Embryonic facial prominence (tissue), 1 donor: ENCODE data around the gene SLC25A21.

ENCODE experiments used
- DNase-seq: peaks from one replicate; pipeline ENCODE4 v3.0.0-alpha.2; 2016; ENCODE audit errors: extremely low spot score

SLC25A21 gene

DNA sequence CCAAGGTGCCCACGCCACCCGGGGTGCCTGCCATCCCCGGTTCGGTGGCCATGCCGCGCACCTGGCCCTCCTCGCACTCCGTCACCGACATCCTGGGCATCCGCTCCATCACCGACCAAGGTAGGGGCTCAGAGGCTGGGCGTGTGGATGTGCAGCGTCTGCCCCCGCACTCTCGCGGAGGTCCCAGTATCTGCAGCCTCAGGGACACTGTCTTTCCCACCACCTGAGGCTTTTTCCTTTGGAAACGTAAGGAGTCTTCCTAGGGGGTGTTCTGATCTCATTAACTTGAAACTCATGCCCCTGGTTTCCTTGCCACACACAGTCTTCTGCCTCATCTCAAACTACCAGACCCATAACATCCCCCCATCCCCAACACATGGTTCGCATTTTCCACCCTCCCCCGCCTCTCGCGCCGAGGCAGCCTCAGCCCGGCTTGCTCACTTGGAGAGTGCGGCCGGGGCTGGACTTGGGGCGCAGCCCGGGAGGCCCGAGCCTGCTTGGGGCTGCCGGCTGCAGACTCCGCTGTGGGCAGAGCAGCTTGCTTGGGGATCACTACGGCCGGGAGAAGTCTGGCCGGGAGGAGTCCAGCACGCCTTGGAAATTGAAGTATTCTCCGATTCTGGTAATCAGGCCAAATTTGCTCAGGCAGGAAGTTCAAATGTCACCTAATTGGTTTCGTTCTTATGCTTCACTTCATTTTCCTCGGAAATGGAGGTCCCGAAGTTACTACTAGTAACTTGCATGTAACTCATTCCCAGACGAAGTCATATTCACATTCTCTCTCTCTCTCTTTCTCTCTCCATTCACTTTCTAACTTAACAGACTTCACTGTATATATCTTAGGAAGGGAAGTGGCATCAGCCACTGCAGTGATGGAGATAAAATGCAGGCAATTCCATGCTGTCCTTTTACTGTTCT is 508.7 kb downstream of the SLC25A21 start:
- DNase-seq, result no peak

DNA sequence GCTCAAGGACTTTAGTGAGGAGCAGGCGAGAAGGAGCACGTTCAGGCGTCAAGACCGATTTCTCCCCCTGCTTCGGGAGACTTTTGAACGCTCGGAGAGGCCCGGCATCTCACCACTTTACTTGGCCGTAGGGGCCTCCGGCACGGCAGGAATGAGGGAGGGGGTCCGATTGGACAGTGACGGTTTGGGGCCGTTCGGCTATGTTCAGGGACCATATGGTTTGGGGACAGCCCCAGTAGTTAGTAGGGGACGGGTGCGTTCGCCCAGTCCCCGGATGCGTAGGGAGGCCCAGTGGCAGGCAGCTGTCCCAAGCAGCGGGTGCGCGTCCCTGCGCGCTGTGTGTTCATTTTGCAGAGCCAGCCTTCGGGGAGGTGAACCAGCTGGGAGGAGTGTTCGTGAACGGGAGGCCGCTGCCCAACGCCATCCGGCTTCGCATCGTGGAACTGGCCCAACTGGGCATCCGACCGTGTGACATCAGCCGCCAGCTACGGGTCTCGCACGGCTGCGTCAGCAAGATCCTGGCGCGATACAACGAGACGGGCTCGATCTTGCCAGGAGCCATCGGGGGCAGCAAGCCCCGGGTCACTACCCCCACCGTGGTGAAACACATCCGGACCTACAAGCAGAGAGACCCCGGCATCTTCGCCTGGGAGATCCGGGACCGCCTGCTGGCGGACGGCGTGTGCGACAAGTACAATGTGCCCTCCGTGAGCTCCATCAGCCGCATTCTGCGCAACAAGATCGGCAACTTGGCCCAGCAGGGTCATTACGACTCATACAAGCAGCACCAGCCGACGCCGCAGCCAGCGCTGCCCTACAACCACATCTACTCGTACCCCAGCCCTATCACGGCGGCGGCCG is 509.6 kb downstream of the SLC25A21 start:
- DNase-seq, result no peak

DNA sequence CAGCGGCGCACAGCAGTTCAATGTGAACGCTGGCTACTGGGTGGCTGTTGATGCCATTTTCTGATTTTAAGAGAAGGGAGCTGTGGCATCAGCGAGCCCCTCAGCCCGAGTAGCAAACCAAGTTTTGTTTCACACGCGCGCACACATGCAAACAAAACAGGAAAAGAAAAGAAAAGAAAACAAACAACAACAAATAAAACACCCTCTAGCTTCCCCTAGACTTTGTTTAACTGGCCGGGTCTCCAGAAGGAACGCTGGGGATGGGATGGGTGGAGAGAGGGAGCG is 510.2 kb downstream of the SLC25A21 start:
- no peak for DNase-seq

DNA sequence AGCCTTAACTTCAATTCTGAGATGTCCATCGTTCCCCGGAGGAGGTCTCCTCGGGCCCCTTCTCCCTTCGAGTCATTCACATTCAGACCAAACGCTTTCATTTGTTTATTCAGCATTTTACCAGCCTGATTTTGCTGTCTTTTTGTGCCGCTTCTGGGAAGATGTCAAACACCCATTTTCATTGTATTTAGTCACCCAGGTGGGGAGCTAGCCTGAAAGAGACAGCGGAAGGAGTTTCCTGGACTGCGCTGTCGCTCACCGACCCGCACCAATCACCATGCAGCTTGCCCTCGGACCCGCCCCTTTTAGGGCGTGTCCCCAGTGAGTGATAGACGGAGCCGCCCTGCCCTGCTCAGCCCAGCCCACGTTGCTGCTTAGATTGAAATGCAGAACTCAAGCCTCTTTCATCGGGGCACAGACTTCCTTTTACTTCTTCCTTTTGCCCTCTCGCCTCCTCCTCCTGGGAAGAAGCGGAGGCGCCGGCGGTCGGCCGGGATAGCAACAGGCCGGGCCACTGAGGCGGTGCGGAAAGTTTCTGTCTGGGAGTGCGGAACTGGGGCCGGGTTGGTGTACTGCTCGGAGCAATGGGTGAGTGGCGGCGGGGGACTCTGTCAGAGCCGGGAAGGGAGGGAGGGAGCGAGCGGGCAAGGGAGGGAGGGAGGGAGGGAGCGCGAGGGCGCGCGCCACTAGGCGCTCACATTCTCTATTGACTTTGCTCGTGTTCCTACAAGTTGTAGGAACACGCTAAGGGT is 510.7 kb downstream of the SLC25A21 start, which contains the start of gene PAX9:
PAX9 (plus strand) TSS at position 355 of the 752 bp plus-strand sequence; CDS start at position 585, 230 bp downstream.
- peak; percentile 77 for DNase-seq

DNA sequence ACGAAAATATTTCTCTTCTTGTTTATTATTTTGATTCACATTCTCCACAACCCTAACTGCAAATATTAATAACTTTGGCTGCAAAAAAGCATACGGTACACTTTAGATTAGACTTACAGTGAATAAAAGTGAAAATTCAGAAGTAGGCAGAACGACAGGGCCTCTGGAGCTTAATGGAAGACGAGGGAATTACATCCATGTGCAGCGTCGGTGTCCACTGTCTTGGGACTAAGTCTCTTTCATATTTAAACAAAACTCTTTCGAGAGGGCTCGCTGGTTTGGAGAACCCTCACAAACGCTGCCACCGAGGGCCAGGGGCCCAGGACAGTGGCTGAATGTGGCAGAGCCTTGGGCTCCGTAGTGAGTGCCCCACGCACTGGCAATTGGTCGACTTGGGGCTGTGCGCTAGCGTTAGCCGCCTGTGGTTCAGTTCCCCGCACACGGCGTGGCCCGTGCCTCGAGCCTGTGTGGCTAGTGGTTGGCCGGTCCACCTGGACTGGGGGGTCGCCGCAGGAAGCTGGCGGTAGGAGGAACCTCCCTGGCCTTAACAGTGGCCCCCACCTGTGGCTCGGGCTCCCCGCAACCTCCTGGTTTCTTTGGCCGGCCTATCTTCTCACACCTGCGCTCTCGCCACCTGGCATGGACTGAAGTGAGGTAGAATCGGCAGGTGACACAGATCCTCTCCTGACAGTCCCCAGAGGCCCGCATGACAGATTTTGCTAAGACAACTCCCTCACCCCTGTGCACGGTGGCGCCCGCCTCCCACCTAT is 511.5 kb downstream of the SLC25A21 start:
- DNase-seq, result no peak

DNA sequence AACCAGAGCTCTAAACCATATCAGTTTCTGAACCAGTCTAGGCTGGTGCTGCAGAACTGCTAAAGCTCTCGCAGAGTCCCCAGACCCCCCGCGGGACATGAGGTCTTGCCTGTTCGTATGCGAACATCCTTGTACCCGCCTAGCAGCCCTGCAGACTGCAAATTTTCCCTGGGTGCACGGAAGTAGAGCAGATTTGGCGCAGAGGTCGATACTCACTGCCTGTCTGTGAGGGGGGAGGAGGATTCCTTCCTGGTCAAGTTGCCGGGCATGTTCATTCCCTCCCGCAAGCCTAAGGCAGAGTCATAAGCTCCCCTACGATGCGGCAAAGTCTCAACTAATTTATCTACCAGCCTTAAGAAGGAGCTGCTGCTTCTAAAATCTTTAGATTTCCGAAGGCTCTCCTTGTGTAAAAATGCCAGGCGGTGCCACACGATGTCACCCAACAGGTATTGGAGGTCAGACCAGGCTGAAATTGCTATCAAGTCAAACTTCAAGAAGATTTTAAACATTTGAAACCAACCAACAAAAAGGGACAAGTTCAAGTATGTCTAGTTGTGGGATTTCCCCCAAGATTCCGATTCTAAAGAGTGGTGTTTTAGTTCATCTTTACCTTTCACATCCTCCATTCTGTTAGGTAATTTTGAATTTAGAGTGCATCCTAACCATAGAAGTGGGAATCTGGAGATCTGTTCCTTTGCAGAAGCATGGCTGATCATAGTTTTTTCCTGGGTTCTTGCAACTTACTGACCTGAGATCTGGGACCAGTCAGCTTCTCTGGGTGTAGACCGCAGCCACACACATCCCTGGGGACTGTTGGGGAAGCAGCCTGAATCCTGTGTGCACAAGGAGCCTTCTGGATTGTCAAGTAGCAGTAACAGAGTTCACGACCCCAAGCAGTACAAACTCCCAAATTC is 512.3 kb downstream of the SLC25A21 start:
- DNase-seq, result no peak

DNA sequence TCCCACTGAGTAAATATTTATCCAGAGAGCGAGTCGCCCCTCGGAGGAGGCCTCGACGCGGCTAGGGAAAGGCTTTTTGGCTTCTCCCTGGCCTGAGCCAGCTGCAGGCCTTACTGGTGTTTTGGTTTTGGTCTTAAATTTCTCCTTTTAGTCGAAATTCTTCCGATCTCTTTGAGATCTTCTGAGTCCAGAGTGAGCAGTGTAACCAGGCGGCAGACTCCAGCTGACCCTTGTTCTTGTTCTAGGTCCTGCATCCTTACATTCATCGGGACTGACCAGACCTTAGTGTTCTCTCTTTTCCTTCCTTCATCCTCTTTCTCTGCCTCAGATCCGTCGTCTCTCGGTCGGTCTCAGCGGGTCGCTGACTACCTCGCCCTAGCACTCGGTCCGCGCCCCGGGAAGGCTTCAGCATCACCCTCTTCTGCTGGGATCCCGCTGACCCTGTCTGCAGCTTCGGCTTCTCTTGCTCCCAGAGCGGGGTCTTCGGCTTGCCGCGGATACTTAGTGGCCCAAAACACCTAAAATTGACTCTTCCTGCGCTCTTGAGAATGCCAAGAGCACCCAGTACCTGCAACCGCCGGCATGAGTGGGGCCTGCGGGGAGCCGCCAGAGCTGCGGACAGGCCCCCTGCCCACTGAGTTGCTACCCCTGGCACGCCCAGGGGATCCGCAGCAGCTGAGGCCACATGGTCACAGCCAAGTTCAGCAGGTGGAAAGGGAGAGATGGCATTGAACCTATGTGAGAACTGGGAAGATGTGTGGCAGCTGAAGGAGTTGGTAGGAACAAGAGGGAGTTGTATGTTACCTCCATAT is 513.2 kb downstream of the SLC25A21 start:
- DNase-seq, result no peak

DNA sequence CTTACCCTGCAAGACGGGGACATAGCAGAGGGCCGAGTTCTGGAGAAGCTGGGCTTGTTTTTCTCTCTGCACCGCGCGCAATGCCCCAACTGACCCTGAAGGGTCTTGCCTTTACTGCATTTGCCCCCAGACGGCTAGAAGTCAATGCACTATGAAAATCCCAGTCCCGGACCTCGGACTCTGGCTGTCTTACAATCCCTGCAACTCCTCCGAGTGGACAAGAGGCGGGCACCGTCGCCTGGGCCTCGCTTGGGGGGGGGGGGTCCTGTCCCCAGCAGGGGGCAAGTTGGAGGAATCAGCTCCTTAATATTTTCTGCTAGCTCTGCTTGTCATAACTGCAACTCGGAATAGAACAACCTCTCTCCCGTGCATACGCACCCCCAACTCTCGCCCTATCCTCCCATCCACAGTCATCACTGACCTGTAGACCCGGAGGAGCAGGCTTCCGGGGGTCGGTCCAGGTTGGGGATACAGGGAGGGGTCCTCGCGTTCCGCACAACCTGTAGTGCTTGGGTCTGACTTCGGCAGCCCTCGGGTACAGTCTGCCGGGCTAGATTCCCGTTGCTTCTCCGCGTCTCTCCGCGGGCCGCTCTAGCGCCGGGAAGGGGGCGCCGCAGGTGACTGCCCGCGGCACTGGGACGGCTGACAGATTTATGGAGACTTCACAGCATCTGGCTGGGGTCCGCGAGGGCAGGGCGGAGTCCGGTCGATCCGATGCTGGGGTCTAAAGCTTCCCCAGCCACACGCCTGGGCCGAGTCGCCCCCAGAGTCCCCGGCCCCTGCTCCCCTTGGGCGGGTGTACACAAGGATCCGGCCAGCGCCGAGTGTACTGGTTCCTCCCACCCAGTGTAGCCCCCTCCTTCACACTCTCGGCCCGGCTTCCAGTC is 514.0 kb downstream of the SLC25A21 start:
- DNase-seq, result no peak

DNA sequence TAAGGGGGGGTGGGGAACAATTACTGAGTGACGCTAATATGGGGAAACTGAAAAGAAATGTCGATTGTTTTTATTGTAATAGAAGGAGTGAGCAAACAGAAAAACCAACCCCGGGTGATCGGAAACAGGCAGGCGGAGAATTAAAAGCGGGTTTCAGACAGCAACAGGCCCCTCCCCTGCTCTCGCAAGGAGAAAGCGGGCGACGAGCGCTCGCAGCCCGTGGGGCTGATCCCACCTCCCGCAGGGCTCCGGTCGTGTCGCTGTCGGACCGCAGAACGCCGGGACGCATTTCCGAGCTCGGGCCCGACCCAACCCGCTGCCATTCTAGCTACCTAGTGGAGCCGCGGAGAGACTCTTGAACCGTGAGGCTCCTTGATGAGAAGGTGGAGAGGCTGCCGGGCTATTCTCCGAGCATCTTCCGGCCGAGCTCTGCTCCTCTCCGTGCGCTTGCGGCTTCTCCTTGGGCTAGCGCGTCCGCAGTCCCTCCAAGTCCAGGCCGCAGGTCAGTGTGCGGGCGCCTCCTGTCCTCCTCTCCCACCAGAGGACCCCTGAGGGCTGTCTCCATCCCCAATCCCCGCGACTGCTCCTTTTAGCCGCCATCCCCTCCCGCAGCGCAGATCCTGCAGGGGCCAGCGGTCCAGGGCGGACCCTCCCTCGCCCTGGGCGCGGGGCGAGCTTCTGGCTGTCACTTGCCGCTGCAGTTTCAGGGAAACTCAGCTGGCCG is 514.8 kb downstream of the SLC25A21 start:
- DNase-seq, result no peak

DNA sequence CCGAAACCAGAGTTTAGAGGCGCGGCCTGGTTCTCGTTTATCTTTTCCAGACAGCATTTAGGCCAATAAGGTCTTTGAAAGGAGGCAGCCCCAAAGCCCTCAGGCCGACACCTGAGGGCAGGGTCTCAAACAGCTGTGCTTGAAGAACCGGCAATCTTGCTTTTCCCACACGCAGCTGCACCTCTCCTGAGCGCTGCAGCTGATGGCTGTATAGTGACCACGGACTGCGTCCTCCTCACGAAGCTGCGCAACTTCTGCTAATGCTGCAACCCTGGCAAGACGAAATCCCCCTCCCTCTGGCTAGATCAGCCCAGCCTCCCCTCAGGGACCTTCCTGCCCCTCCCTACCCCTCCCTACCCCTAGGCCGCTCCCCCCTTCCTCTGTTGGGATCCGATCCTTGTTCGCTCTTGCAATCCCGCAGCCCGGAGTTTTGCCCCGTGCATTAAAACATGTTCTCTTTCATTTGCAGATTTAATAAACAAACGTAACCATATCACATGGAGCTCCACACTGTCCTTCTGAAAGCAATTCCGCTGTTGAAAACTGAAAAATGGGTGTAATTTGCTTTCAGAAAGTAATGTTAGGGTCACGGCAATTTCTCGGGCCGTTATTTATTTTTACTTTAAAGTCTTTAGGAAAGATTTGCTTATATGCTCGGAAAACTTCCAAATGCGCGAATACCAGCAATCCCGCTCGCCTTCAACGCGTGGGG is 515.6 kb downstream of the SLC25A21 start:
- DNase-seq, result no peak

DNA sequence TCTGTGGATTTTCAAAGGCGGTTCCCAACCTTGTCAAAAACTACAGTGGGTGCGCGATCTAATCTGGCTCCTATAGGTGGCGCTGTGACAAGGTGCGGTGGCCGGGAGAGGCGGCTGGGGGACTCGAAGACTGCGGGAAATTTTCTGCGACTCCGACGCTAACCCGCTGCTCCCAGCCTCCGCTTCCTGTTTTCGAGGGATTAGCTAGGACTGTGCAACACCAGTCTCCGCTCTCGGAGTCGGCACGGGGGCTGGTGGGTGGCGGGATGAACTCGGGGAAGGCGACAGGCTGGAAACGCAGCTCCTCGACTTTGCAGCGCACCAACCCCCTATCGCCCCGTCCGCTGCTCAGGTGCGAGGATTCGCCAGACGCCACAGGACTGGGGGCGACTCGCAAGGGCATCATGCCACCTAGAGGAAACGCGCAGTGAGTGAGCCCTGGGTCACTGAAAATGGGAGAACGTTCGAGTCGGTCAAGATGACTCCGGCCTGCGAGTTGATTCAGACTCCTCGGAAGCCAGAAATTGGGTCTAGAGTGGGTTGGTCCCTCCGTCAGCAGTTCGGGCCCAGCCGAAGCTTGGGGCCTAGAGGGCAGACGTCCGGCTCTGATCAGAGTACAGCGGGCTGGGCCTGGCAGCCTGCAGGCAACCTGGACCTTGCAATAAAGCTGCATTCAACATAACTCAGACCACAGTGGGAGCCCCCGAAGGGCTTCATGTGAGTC is 516.3 kb downstream of the SLC25A21 start:
- no peak for DNase-seq

DNA sequence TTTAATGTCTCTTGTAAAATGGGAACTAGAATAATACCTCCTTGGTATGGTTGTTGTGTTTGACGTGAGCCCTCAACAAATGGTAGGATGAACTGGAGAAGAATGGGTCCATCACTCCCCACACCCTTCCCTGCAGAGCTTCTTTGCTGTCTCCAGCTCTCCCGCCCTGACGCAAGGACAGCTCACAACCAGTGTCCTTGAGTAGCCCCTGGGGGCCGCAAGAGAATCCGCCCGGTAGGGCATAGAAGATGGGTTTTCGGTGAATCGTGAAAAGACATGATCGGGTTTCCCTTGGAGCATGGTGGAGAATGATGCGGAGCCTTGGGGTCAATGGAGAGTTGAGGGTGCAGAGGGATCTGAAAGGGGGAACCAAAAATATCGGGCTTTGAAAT is 516.8 kb downstream of the SLC25A21 start:
- DNase-seq, result no peak

DNA sequence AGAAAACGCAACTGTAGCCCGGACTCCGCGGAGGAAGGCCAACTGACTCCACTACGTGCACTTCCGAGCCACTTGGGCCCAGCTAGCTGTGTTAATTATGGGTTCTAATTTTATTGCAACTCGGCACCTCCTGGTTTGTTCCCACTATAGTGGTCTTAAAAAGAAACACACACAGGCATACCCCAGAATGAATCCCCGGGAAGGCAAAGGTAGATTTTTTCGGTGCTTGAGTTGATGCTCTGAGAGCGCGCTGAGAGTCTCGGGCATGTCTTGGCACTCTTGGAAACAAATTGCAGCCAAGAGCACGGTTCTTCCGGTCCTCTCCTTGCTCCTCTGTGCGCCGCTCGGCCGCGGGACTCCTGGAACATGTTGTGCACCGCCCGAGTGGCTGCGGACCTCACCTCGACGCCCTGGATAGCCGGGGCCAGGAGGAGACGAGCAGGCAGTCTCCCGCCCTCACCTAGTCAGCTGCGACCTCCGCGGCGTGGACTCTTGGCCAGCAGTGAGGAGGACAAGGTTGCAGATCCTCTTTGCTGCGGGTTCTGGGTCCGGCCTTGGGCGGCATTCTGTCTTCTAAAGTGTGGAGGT is 517.5 kb downstream of the SLC25A21 start:
- no peak for DNase-seq

DNA sequence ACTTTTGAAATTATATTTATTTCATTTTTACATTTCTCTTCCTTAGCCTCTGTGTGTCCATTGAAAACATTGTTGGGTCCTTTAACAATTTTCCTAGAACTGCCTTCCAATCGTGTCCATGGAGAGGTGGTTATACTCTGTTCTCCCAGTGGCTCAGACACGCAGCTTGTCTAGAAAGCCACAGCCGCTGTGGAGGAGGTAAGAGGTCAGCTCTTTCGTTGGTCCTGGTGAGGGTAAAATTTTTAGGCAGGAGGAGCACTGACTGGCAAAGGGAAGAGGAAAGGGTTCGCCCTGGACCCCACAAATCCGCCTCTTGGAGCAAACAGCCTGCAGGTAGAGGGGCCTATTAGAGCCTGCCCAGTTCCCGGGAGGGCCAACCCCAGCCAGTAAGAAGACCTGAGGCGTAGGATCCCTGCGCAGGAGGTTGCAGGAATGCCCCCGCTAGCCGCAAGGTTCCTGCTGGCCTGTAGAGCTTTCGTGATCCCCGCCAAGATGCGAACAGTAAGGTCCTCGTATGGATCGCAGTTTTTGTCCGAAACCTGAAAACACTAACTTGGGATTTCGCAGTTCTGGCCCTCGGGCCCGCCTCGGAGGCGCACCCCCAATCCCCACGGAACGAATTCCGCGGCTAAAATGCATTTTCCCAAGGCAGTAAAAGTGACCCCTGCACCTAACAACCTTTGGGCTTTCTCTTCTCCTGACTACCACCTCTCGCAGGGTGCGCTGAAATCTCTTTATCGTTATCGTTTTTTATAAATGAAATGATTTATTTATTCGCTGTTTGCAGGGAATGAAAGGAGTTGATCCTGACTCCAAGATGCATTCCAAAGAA is 518.2 kb downstream of the SLC25A21 start:
- no peak for DNase-seq

DNA sequence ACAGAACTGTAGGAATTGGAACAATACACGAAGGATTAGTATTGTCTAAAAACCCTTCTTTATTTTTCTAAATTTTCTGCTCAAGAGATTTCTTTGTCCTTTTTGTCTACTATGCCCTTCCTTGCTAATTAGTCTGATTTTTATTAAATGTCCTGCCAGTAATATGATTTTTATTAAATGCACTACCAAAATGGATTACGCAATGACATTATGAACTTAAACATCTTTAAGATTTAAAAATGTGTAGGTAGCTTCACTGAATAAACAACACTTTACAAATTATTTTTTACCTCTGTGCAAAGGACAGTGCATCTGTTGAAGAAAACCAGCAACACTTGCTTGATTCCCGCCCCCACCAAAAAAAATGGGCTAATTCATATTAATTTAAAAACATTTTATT is 519.0 kb downstream of the SLC25A21 start:
- no peak for DNase-seq
